Measurements from ENCODE around the gene LYAR. TPM values are rescaled to one million over a fixed set of nuclear protein-coding genes. Genes with fewer than 3 reads are reported as not detected.
A peak's percentile ranks its signal among the peaks of the same experiment; 100 is the strongest.

Gene LYAR
- total RNA-seq, 1 donor from 2014 or later = 13.5 TPM

GRCh38 chr4:4315461-4316149 is 25.7 kb upstream of the LYAR start:
- Mint-ChIP-seq H3K27me3 (ENCODE audit: low read depth, unreplicated experiment) (no peaks in the 10 kb centered on the region), H3K27ac (ENCODE audit: unreplicated experiment) (no peak overlapping the region), H3K36me3 (ENCODE audit: low read depth, unreplicated experiment) (peaks cover 11% of the 10 kb centered on the region), H3K4me1 (ENCODE audit: low read depth, unreplicated experiment) (peaks cover 2% of the 10 kb centered on the region), H3K9me3 (ENCODE audit: unreplicated experiment) (no peaks in the 10 kb centered on the region), H3K4me3 (ENCODE audit: unreplicated experiment) (no peak overlapping the region)
- Histone ChIP-seq H3K4me1 (ENCODE audit: insufficient read depth, low read length) (no peaks in the 10 kb centered on the region), H3K9ac (ENCODE audit: low read length) (no peak overlapping the region), H2AFZ (ENCODE audit: low read depth, low read length) (no peak overlapping the region), H3K79me2 (ENCODE audit: insufficient read depth, low read length) (no peaks in the 10 kb centered on the region), H3K27me3 (ENCODE audit: insufficient read depth, low read length) (no peaks in the 10 kb centered on the region), H3K36me3 (ENCODE audit: insufficient read depth, low read length) (peaks cover 3% of the 10 kb centered on the region), H3K9me3 (ENCODE audit: insufficient read depth, low read depth, low read length) (no peaks in the 10 kb centered on the region), H3K4me3 (ENCODE audit: insufficient read depth, low read depth, low read length) (no peak overlapping the region), H3K4me2 (ENCODE audit: low read length) (no peak overlapping the region), H4K20me1 (ENCODE audit: insufficient read depth, low read length) (no peaks in the 10 kb centered on the region), H3K27ac (ENCODE audit: low read depth, low read length) (no peak overlapping the region)
- DNase-seq (ENCODE audit: low read depth) (no peak), FAIRE-seq (no peak)
- TF ChIP-seq EZH2 (IDR thresholded peaks at IDR 0.05; ENCODE audit: insufficient read depth, low read length) = no peak
- no peak for TF ChIP-seq CTCF (IDR thresholded peaks at IDR 0.05; ENCODE audit: insufficient read depth, low read depth, low read length)

DNA sequence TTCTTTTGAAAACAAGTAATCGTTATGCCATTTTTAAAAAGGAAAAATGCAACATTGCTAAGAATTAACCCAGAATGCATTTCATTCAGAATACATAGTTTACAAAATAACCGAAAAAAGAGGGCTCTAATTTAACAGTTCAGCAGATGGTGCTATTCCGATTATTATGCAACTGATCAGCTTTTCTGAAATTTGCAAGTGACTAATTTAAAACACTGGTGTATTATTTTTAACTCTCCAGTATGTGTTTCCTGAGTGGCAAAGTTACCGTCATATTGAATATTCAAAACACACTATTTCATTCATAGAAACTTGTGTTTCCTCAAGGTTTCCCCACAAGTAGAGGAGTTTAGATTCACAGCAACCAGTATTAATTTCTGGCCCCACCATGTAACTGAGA is 21.2 kb upstream of the LYAR start:
- H3K27me3 Mint-ChIP-seq (ENCODE audit: low read depth, unreplicated experiment) = no peaks in the 10 kb centered on the region
- Histone ChIP-seq H3K27me3 (ENCODE audit: insufficient read depth, low read length) (no peaks in the 10 kb centered on the region), H3K36me3 (ENCODE audit: insufficient read depth, low read length) (peaks cover 5% of the 10 kb centered on the region), H4K20me1 (ENCODE audit: insufficient read depth, low read length) (no peaks in the 10 kb centered on the region), H3K4me2 (ENCODE audit: low read length) (no peak overlapping the region), H3K79me2 (ENCODE audit: insufficient read depth, low read length) (no peaks in the 10 kb centered on the region), H3K9ac (ENCODE audit: low read length) (no peak overlapping the region), H3K4me1 (ENCODE audit: insufficient read depth, low read length) (peaks cover 12% of the 10 kb centered on the region), H2AFZ (ENCODE audit: low read depth, low read length) (no peak overlapping the region), H3K27ac (ENCODE audit: low read depth, low read length) (no peak overlapping the region), H3K4me3 (ENCODE audit: insufficient read depth, low read depth, low read length) (no peak overlapping the region), H3K9me3 (ENCODE audit: insufficient read depth, low read depth, low read length) (no peaks in the 10 kb centered on the region)
- no peak overlapping the region for H3K27ac Mint-ChIP-seq (ENCODE audit: unreplicated experiment)
- DNase-seq (ENCODE audit: low read depth) = no peak
- H3K4me3 Mint-ChIP-seq (ENCODE audit: unreplicated experiment) = no peak overlapping the region
- H3K36me3 Mint-ChIP-seq (ENCODE audit: low read depth, unreplicated experiment) = peaks cover 15% of the 10 kb centered on the region
- TF ChIP-seq EZH2 (IDR thresholded peaks at IDR 0.05; ENCODE audit: insufficient read depth, low read length) (no peak), CTCF (IDR thresholded peaks at IDR 0.05; ENCODE audit: insufficient read depth, low read depth, low read length) (no peak)
- FAIRE-seq = no peak
- no peaks in the 10 kb centered on the region for H3K9me3 Mint-ChIP-seq (ENCODE audit: unreplicated experiment)
- peaks cover 9% of the 10 kb centered on the region for H3K4me1 Mint-ChIP-seq (ENCODE audit: low read depth, unreplicated experiment)

DNA sequence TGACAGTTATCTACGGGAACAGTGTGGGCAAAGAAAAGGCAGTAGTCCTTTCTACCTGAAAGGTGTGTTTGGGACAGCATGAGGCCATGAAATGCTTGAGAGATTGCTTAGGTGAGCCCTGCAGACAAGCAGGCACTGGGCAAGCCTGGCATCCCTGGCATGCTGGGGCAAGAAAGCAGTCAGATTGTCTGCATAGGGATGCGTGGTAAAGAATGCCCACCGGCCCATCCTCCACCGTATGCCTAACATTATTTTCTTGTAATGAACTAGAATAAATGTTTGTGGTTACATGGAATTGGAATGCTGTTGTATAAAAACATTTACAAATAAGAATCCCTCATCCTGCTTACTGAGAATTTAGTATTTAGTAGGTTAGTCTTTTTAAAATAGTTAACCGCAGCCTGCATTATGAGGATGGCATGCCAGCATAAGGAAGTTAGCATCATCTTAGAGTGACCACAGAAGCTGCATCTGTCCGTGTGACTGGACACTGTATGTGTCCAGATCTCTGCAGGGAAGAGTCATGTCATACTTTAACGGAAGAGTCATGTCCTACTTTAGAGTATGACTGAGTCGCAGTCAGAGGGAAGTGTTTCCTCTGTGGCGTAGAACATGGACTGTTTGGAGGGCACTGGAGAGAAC is 19.0 kb upstream of the LYAR start:
- Histone ChIP-seq H3K4me1 (ENCODE audit: insufficient read depth, low read length) (peaks cover 12% of the 10 kb centered on the region), H3K27ac (ENCODE audit: low read depth, low read length) (peak overlapping the region; percentile 63), H3K9me3 (ENCODE audit: insufficient read depth, low read depth, low read length) (no peaks in the 10 kb centered on the region), H4K20me1 (ENCODE audit: insufficient read depth, low read length) (no peaks in the 10 kb centered on the region), H3K79me2 (ENCODE audit: insufficient read depth, low read length) (no peaks in the 10 kb centered on the region), H3K36me3 (ENCODE audit: insufficient read depth, low read length) (peaks cover 5% of the 10 kb centered on the region), H3K9ac (ENCODE audit: low read length) (peak overlapping the region; percentile 52), H2AFZ (ENCODE audit: low read depth, low read length) (no peak overlapping the region), H3K4me2 (ENCODE audit: low read length) (peak overlapping the region; percentile 61), H3K4me3 (ENCODE audit: insufficient read depth, low read depth, low read length) (no peak overlapping the region), H3K27me3 (ENCODE audit: insufficient read depth, low read length) (no peaks in the 10 kb centered on the region)
- DNase-seq (ENCODE audit: low read depth) = peak; percentile 68
- Mint-ChIP-seq H3K4me3 (ENCODE audit: unreplicated experiment) (peak overlapping the region; percentile 1), H3K36me3 (ENCODE audit: low read depth, unreplicated experiment) (peaks cover 9% of the 10 kb centered on the region), H3K27me3 (ENCODE audit: low read depth, unreplicated experiment) (no peaks in the 10 kb centered on the region), H3K9me3 (ENCODE audit: unreplicated experiment) (no peaks in the 10 kb centered on the region), H3K27ac (ENCODE audit: unreplicated experiment) (peak overlapping the region; percentile 90), H3K4me1 (ENCODE audit: low read depth, unreplicated experiment) (peaks cover 9% of the 10 kb centered on the region)
- TF ChIP-seq EZH2 (IDR thresholded peaks at IDR 0.05; ENCODE audit: insufficient read depth, low read length) (no peak), CTCF (IDR thresholded peaks at IDR 0.05; ENCODE audit: insufficient read depth, low read depth, low read length) (no peak)
- FAIRE-seq = peak; percentile 68

Measured in astrocyte (in vitro differentiated cells and primary cell).